Psoas muscle (tissue), 8 donors: ENCODE results near the gene LRPAP1. TPM values are rescaled to one million over a fixed set of nuclear protein-coding genes. Genes with fewer than 3 reads are reported as not detected.
A peak's percentile ranks its signal among the peaks of the same experiment; 100 is the strongest.

Experiments used
- ATAC-seq, 4 donors: fragments of 200-7000 bp; cut with Tn5 transposase; one replicate each; pipeline ENCODE4 v1.9.1; 2020; ENCODE audit warnings: moderate library complexity in 3 of 4, mild to moderate bottlenecking in 2 of 4
- DNase-seq, 2 donors: peaks; one replicate each; pipeline ENCODE4 v3.0.0-alpha.2; 2020
- H3K27ac ChIP-seq: fragments of 200-600 bp; one replicate; pipeline ENCODE4 v1.8.0; 2022
- H3K27me3 ChIP-seq, 3 donors: fragments of 200-600 bp in 1 of 3; one replicate each; pipeline versions ENCODE4 v1.6.1 to v1.8.0; 2013 to 2022; ENCODE audit warnings: low read length in 2 of 3, mild to moderate bottlenecking in 2 of 3, moderate library complexity in 1 of 3; ENCODE audit not compliant: insufficient read depth in 3 of 3
- H3K36me3 ChIP-seq, 2 donors: fragments of 200-600 bp in 1 of 2; one replicate each; pipeline versions ENCODE4 v1.6.1 to v1.8.0; 2013 to 2022; ENCODE audit warnings: low read depth in 1 of 2, mild to moderate bottlenecking in 1 of 2, moderate library complexity in 1 of 2; ENCODE audit not compliant: insufficient read depth in 1 of 2
- H3K4me1 ChIP-seq: fragments of 200-600 bp; one replicate; pipeline ENCODE4 v1.8.0; 2022
- H3K4me3 ChIP-seq: fragments of 200-600 bp; one replicate; pipeline ENCODE4 v1.8.0; 2022; ENCODE audit warnings: mild to moderate bottlenecking
- H3K9me3 ChIP-seq: fragments of 200-600 bp; one replicate; pipeline ENCODE4 v1.8.0; 2022
- CTCF ChIP-seq: fragments of 200-600 bp; IDR thresholded peaks from one replicate; pipeline ENCODE4 v1.8.0; 2022; ENCODE audit warnings: antibody characterized with exemption
- WGBS, 3 donors: extraction: QIAGEN DNeasy Blood & Tissue Kit; methylation state at CpG; one replicate each; pipeline versions ENCODE4 v1.1.6 to v1.1.7; 2013; 5-methylcytosine and 5-hydroxymethylcytosine counted together
- intact Hi-C, 2 donors: fragments of 100-400 bp; cut with DNase I; formaldehyde crosslinking; loops; one replicate each; pipeline versions ENCODE4 v1.11.0 to v1.14.2; 2022
- polyA plus RNA-seq, 3 donors: library from polyadenylated mRNA; stranded (reverse); fragments of 200-250 nt; gene quantifications; one replicate each; pipeline ENCODE4 v1.2.3, GENCODE V29; 2013
- total RNA-seq, 4 donors: library from RNA; stranded (reverse); fragmentation: NEBNext Ultra II Directional in 2 of 4; extraction: Animal tissue kit (Norgen Biotek cat#: 25700) in 2 of 4; gene quantifications; one replicate each; pipeline versions ENCODE4 v1.2.1 to v1.2.4, GENCODE V29; 2021 to 2023
- donor health status: healthy with polysubstance abuse.
- donor health status: DM: no; HTN: no; CAD: no; lungs with moderate emphysema.
- donor health status: Bipolar disorder and iron deficiency.
- donor health status: healthy.
- donor health status: DM: yes; HTN: yes; CAD: no.
- donor health status: DM: no; HTN: no; CAD: no.
- donor health status: DM: no; HTN: no; CAD: no.
- donor health status: DM: yes; HTN: yes; CAD: no.

Gene LRPAP1
- total and polyA plus RNA-seq, 7 donors = 73.7 to 123 (median 105) TPM

GRCh38 chr4:3530051-3530450, 2.2 kb downstream of the LRPAP1 start:
- no peak for TF ChIP-seq CTCF
- Histone ChIP-seq H3K36me3 (peaks cover 0 to 26% of the 10 kb centered on the region in 2 donors), H3K27ac (no peak overlapping the region)

GRCh38 chr4:3529363-3529762, 2.9 kb downstream of the LRPAP1 start:
- 84 to 87% (median 86%) methylated on average over 12 of the region's 12 CpGs for WGBS, 3 donors
- peaks cover 19% of the 10 kb centered on the region for H3K4me1 ChIP-seq
- ATAC-seq = no peak
- no peak overlapping the region for H3K27ac ChIP-seq
- intact Hi-C loops = loop anchor here in 1 of 2 donors (5.0 kb wide), 1 partner anchor 42 kb away; no protein-coding TSS in a partner anchor
- TF ChIP-seq CTCF = no peak
- peak; percentile 51 to 73 for DNase-seq
- peaks cover 0 to 33% of the 10 kb centered on the region in 2 donors for H3K36me3 ChIP-seq
- no peaks in the 10 kb centered on the region for H3K27me3 ChIP-seq
- H3K4me3 ChIP-seq = no peak overlapping the region
- no peaks in the 10 kb centered on the region for H3K9me3 ChIP-seq

More at GRCh38 chr4:3530051-3530450, 2.2 kb downstream of the LRPAP1 start:
- Histone ChIP-seq H3K9me3 (no peaks in the 10 kb centered on the region), H3K27me3 (no peaks in the 10 kb centered on the region), H3K4me3 (no peak overlapping the region), H3K4me1 (peaks cover 19% of the 10 kb centered on the region)
- peak in 1 of 2 donors; percentile 33 for DNase-seq
- 84 to 91% (median 87%) methylated on average over 16 of the region's 16 CpGs for WGBS, 3 donors
- ATAC-seq = no peak
- intact Hi-C loops = loop anchor here in 1 of 2 donors (10.0 kb wide), 1 partner anchor 415 kb away; no protein-coding TSS in a partner anchor

- ATAC-seq = no peak
- H3K9me3 ChIP-seq = no peaks in the 10 kb centered on the region
- no peak overlapping the region for H3K27ac ChIP-seq
- DNase-seq = peak in 1 of 2 donors; percentile 41
- TF ChIP-seq CTCF = no peak
- H3K27me3 ChIP-seq = no peaks in the 10 kb centered on the region
- 90 to 95% (median 92%) methylated on average over 27 of the region's 27 CpGs for WGBS, 3 donors
- intact Hi-C loops = loop anchor here in 1 of 2 donors (5.0 kb wide), 1 partner anchor 41 kb away; no protein-coding TSS in a partner anchor
- H3K36me3 ChIP-seq = peaks cover 0 to 44% of the 10 kb centered on the region in 2 donors
- H3K4me1 ChIP-seq = peaks cover 19% of the 10 kb centered on the region
- no peak overlapping the region for H3K4me3 ChIP-seq
Measured at GRCh38 chr4:3527914-3528876, 4.0 kb downstream of the LRPAP1 start.

GRCh38 chr4:3527101-3527913, 4.9 kb downstream of the LRPAP1 start:
- 89 to 92% (median 91%) methylated on average over 14 of the region's 14 CpGs for WGBS, 3 donors
- intact Hi-C loops = loop anchor here in 1 of 2 donors (5.0 kb wide), 1 partner anchor 40 kb away; no protein-coding TSS in a partner anchor
- Histone ChIP-seq H3K4me1 (peaks cover 19% of the 10 kb centered on the region), H3K27me3 (no peaks in the 10 kb centered on the region), H3K27ac (no peak overlapping the region), H3K9me3 (no peaks in the 10 kb centered on the region), H3K36me3 (peaks cover 0 to 51% of the 10 kb centered on the region in 2 donors), H3K4me3 (no peak overlapping the region)
- no peak for TF ChIP-seq CTCF
- DNase-seq = peak in 1 of 2 donors; percentile 29
- no peak for ATAC-seq
